Fibroblast of lung (primary cell): ENCODE data around the gene KASH5. TPM values are rescaled to one million over a fixed set of nuclear protein-coding genes. Genes with fewer than 3 reads are reported as not detected.

Experiments
- DNase-seq, 2 donors: peaks; one replicate each; pipeline versions ENCODE4 v3.0.0 to v3.0.0-alpha.2; 2010; ENCODE audit warnings: low read depth in 2 of 2
- H2AFZ ChIP-seq: 2 replicates; pipeline ENCODE4 v1.5.1; 2012; ENCODE audit warnings: low read length, control low read depth, inconsistent platforms
- H3K27ac ChIP-seq: 2 replicates; pipeline ENCODE4 v1.5.1; 2011; ENCODE audit warnings: low read length, control low read depth; ENCODE audit not compliant: insufficient read depth
- H3K27me3 ChIP-seq: 2 replicates; pipeline ENCODE4 v1.5.1; 2011; ENCODE audit warnings: mild to moderate bottlenecking, low read length; ENCODE audit not compliant: control insufficient read depth, insufficient read depth
- H3K36me3 ChIP-seq: 2 replicates; pipeline ENCODE4 v1.5.1; 2011; ENCODE audit warnings: low read length; ENCODE audit not compliant: control insufficient read depth, insufficient read depth
- H3K4me1 ChIP-seq: 2 replicates; pipeline ENCODE4 v1.5.1; 2011; ENCODE audit warnings: low read length; ENCODE audit not compliant: control insufficient read depth, insufficient read depth; ENCODE audit errors: extremely low read depth
- H3K4me2 ChIP-seq: 2 replicates; pipeline ENCODE4 v1.5.1; 2011; ENCODE audit warnings: low read length, control low read depth; ENCODE audit not compliant: insufficient read depth; ENCODE audit errors: extremely low read depth
- H3K4me3 ChIP-seq, 4 experiments: fragments of 200-600 bp in 1 of 4; sonication (generic) in 1 of 4; replicated peaks in 1 of 4; 2 replicates each; pipeline ENCODE4 v1.5.1; 2011 to 2016; ENCODE audit warnings: low read length in 4 of 4, low read depth in 3 of 4, mild to moderate bottlenecking in 3 of 4, control low read depth in 2 of 4, inconsistent platforms in 1 of 4, mixed read lengths in 1 of 4; ENCODE audit not compliant: insufficient read depth in 1 of 4; ENCODE audit errors: control extremely low read depth in 1 of 4
- H3K79me2 ChIP-seq: 2 replicates; pipeline ENCODE4 v1.5.1; 2012; ENCODE audit warnings: mild to moderate bottlenecking, low read length, inconsistent platforms; ENCODE audit not compliant: control insufficient read depth, insufficient read depth
- H3K9ac ChIP-seq: 2 replicates; pipeline ENCODE4 v1.5.1; 2011; ENCODE audit warnings: mild to moderate bottlenecking, low read length, control low read depth; ENCODE audit not compliant: insufficient read depth
- H3K9me3 ChIP-seq: 2 replicates; pipeline ENCODE4 v1.5.1; 2012; ENCODE audit warnings: low read depth, low read length; ENCODE audit not compliant: control insufficient read depth, insufficient read depth
- H4K20me1 ChIP-seq: 2 replicates; pipeline ENCODE4 v1.5.1; 2011; ENCODE audit warnings: low read length; ENCODE audit not compliant: control insufficient read depth, insufficient read depth; ENCODE audit errors: extremely low read depth
- CTCF ChIP-seq, 2 donors: IDR thresholded peaks in 1 of 2; conservative IDR thresholded peaks in 1 of 2; 1 replicate in 1 of 2; 2 replicates in 1 of 2; pipeline ENCODE4 v1.5.1; 2011 to 2012; ENCODE audit warnings: low read length in 2 of 2, control low read depth in 1 of 2, inconsistent platforms in 1 of 2, low read depth in 1 of 2, mild to moderate bottlenecking in 1 of 2
- EZH2 ChIP-seq: IDR thresholded peaks from 2 replicates; pipeline ENCODE4 v1.5.1; 2012; ENCODE audit warnings: low read length, control low read depth, mild to moderate bottlenecking; ENCODE audit errors: missing control alignments
- polyA plus RNA-seq, 2 donors: library from polyadenylated mRNA; depleted of rRNA in 1 of 2; stranded (reverse) in 1 of 2; unstranded in 1 of 2; fragments of >200 nt; gene quantifications; 2 replicates each; pipeline ENCODE4 v1.2.1, GENCODE V29; 2011 to 2012; ENCODE audit warnings: missing spikeins in 1 of 2
- total RNA-seq: library from RNA; depleted of rRNA; stranded (reverse); fragments of >200 nt; gene quantifications from 2 replicates; pipeline ENCODE4 v1.2.1, GENCODE V29; 2014

Gene KASH5
- total and polyA plus RNA-seq, 2 donors (not counting 1 experiment from before 2014, with no cell fraction given) = not detected

DNA sequence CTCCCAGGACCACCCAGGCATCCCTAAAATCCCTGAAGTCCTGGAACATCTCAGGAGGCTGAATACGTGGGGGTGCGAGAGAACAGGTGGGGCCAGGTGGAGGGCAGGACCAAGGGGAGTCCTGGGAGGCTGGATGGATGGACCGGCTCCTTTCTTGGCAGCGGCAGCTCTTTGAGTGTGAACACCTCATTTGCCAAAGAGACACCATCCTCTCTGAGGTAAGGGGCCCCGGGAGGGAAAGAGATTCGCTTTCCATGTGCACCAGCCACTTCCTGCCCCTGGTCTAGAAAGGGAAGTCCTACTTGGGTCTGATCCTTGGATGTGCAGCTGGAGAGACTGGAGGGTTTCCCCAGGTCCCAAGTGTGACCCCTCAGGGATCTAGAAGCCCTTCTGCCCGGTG lies 19.0 kb downstream of the KASH5 start:
- H3K9me3 ChIP-seq = no peaks in the 10 kb centered on the region
- no peak overlapping the region for H3K9ac ChIP-seq
- H3K79me2 ChIP-seq = no peaks in the 10 kb centered on the region
- H3K4me2 ChIP-seq = no peak overlapping the region
- no peaks in the 10 kb centered on the region for H4K20me1 ChIP-seq
- H3K4me3 ChIP-seq = no peak overlapping the region
- no peaks in the 10 kb centered on the region for H3K4me1 ChIP-seq
- H3K36me3 ChIP-seq = no peaks in the 10 kb centered on the region
- H3K27me3 ChIP-seq = peaks cover 7% of the 10 kb centered on the region
- no peak for TF ChIP-seq EZH2
- no peak for TF ChIP-seq CTCF (conservative IDR thresholded peaks at IDR 0.05 in 1 of 2, IDR thresholded peaks at IDR 0.05 in 1 of 2; ENCODE audit: low read depth in 1 of 2, low read length in 2 of 2)
- DNase-seq = no peak
- no peak overlapping the region for H2AFZ ChIP-seq
- H3K27ac ChIP-seq = no peak overlapping the region

- Histone ChIP-seq H3K36me3 (no peaks in the 10 kb centered on the region), H3K27ac (no peak overlapping the region), H3K9me3 (no peaks in the 10 kb centered on the region), H4K20me1 (no peaks in the 10 kb centered on the region), H3K9ac (no peak overlapping the region), H3K4me3 (no peak overlapping the region), H2AFZ (no peak overlapping the region), H3K4me2 (no peak overlapping the region), H3K79me2 (no peaks in the 10 kb centered on the region), H3K4me1 (no peaks in the 10 kb centered on the region), H3K27me3 (peaks cover 10% of the 10 kb centered on the region)
- TF ChIP-seq CTCF (conservative IDR thresholded peaks at IDR 0.05 in 1 of 2, IDR thresholded peaks at IDR 0.05 in 1 of 2; ENCODE audit: low read depth in 1 of 2, low read length in 2 of 2) (no peak), EZH2 (no peak)
- DNase-seq = no peak
Observed at GRCh38 chr19:49407482-49408015, 19.5 kb downstream of the KASH5 start.

DNA sequence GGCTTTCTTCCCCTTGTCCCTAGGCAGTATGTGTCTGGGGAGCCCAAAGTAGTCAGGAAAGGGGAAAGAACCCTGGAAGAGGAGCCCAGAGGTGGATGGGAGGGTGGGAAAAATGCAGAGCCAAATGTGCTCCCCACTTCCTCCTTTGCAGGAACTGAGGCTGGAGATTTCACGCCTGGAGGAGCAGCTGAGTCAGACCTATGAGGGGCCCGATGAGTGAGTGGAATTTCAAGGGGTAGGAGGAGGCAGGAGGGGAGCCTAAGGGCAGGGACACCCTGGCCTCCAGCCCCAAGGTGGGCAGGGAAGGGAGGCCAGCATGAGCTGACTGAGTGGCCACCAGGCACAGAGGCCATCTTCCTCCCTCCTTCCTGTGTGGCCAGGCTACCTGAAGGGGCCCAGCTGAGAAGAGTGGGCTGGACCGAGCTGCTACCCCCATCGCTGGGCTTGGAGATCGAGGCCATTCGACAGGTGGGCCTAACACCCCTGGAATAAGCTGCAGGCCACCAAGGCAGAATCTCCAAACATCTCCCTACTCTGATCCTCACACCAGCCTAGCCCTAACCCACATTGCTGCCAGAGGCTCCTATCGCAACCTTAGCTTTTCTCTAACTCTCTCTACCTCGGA lies 20.9 kb downstream of the KASH5 start:
- Histone ChIP-seq H3K4me3 (no peak overlapping the region), H3K4me1 (no peaks in the 10 kb centered on the region), H4K20me1 (no peaks in the 10 kb centered on the region), H3K4me2 (no peak overlapping the region), H3K9me3 (no peaks in the 10 kb centered on the region), H3K9ac (no peak overlapping the region), H2AFZ (no peak overlapping the region), H3K36me3 (no peaks in the 10 kb centered on the region), H3K27me3 (peaks cover 7% of the 10 kb centered on the region), H3K27ac (no peak overlapping the region), H3K79me2 (no peaks in the 10 kb centered on the region)
- TF ChIP-seq EZH2 (no peak), CTCF (conservative IDR thresholded peaks at IDR 0.05 in 1 of 2, IDR thresholded peaks at IDR 0.05 in 1 of 2; ENCODE audit: low read depth in 1 of 2, low read length in 2 of 2) (no peak)
- DNase-seq = peak in 1 of 2 donors; percentile 14
